ENCODE measurements around the gene GGACT. TPM values are rescaled to one million over a fixed set of nuclear protein-coding genes. Genes with fewer than 3 reads are reported as not detected.

The GGACT gene
- polyA plus RNA-seq, 3 donors: 1.7 to 8.3 (median 6.5) TPM

GRCh38 chr13:100549316-100549715 is 39.3 kb downstream of the GGACT start:
- Histone ChIP-seq H3K9ac (ENCODE audit: insufficient read depth, low read length, poor library complexity, severe bottlenecking) (no peak overlapping the region), H3K27ac (ENCODE audit: low read depth in 1 of 2, low read length in 2 of 2) (no peak overlapping the region), H3K4me3 (replicated peaks in 1 of 3; ENCODE audit: low read depth in 2 of 3, low read length in 3 of 3) (no peak overlapping the region), H3K9me3 (replicated peaks in 1 of 2; ENCODE audit: control insufficient read depth in 1 of 2, insufficient read depth in 1 of 2, low read length in 2 of 2) (no peaks in the 10 kb centered on the region), H3K79me2 (ENCODE audit: insufficient read depth, low read length) (no peaks in the 10 kb centered on the region), H3K27me3 (ENCODE audit: control insufficient read depth in 2 of 2, insufficient read depth in 2 of 2, low read length in 2 of 2) (no peaks in the 10 kb centered on the region), H2AFZ (ENCODE audit: insufficient read depth, low read depth, low read length, poor library complexity, severe bottlenecking) (no peak overlapping the region), H4K20me1 (ENCODE audit: insufficient read depth, low read length) (no peaks in the 10 kb centered on the region), H3K4me2 (replicated peaks; ENCODE audit: extremely low read depth, low read length, poor library complexity, severe bottlenecking) (no peak overlapping the region), H3K4me1 (ENCODE audit: control insufficient read depth in 1 of 2, insufficient read depth in 2 of 2, low read length in 2 of 2) (no peaks in the 10 kb centered on the region), H3K36me3 (replicated peaks in 1 of 2; ENCODE audit: control insufficient read depth in 1 of 2, insufficient read depth in 2 of 2, low read length in 2 of 2) (no peaks in the 10 kb centered on the region)
- H3K9me3 Mint-ChIP-seq: peaks cover 0 to 1% (median 0%) of the 10 kb centered on the region in 7 donors
- intact Hi-C loops (cut with micrococcal nuclease): loop anchor here in 1 of 2 donors (10.0 kb wide), 1 partner anchor 895 kb away; no protein-coding TSS in a partner anchor
- no peak for DNase-seq
- no peak overlapping the region for H3K4me3 Mint-ChIP-seq
- H3K4me1 Mint-ChIP-seq: no peaks in the 10 kb centered on the region
- peaks cover 1 to 3% (median 2%) of the 10 kb centered on the region in 3 donors for H3K27me3 Mint-ChIP-seq (ENCODE audit: low read depth in 3 of 3)
- TF ChIP-seq CTCF (IDR thresholded peaks at IDR 0.05): no peak
- H3K27ac Mint-ChIP-seq: no peak overlapping the region
- no peaks in the 10 kb centered on the region for H3K36me3 Mint-ChIP-seq
- 98% methylated on average over 6 of the region's 9 CpGs for WGBS (ENCODE audit: insufficient coverage)

- no peak for DNase-seq
- Histone ChIP-seq H3K4me3 (replicated peaks in 1 of 3; ENCODE audit: low read depth in 2 of 3, low read length in 3 of 3) (no peak overlapping the region), H4K20me1 (ENCODE audit: insufficient read depth, low read length) (no peaks in the 10 kb centered on the region), H2AFZ (ENCODE audit: insufficient read depth, low read depth, low read length, poor library complexity, severe bottlenecking) (no peak overlapping the region), H3K79me2 (ENCODE audit: insufficient read depth, low read length) (no peaks in the 10 kb centered on the region), H3K36me3 (replicated peaks in 1 of 2; ENCODE audit: control insufficient read depth in 1 of 2, insufficient read depth in 2 of 2, low read length in 2 of 2) (no peaks in the 10 kb centered on the region), H3K4me1 (ENCODE audit: control insufficient read depth in 1 of 2, insufficient read depth in 2 of 2, low read length in 2 of 2) (no peaks in the 10 kb centered on the region), H3K9ac (ENCODE audit: insufficient read depth, low read length, poor library complexity, severe bottlenecking) (no peak overlapping the region), H3K27ac (ENCODE audit: low read depth in 1 of 2, low read length in 2 of 2) (no peak overlapping the region), H3K9me3 (replicated peaks in 1 of 2; ENCODE audit: control insufficient read depth in 1 of 2, insufficient read depth in 1 of 2, low read length in 2 of 2) (no peaks in the 10 kb centered on the region), H3K4me2 (replicated peaks; ENCODE audit: extremely low read depth, low read length, poor library complexity, severe bottlenecking) (no peak overlapping the region), H3K27me3 (ENCODE audit: control insufficient read depth in 2 of 2, insufficient read depth in 2 of 2, low read length in 2 of 2) (no peaks in the 10 kb centered on the region)
- peak overlapping the region in 1 of 7 donors; percentile 33 for H3K27ac Mint-ChIP-seq
- WGBS (ENCODE audit: insufficient coverage): 94% methylated on average over 9 of the region's 9 CpGs
- peaks cover 0 to 1% (median 0%) of the 10 kb centered on the region in 7 donors for H3K9me3 Mint-ChIP-seq
- intact Hi-C loops (cut with micrococcal nuclease): loop anchor here in 1 of 2 donors (10.0 kb wide), 1 partner anchor 893 kb away; no protein-coding TSS in a partner anchor
- H3K27me3 Mint-ChIP-seq (ENCODE audit: low read depth in 3 of 3): peaks cover 1 to 3% (median 2%) of the 10 kb centered on the region in 3 donors
- no peak for TF ChIP-seq CTCF (IDR thresholded peaks at IDR 0.05)
- H3K36me3 Mint-ChIP-seq: no peaks in the 10 kb centered on the region
- no peak overlapping the region for H3K4me3 Mint-ChIP-seq
- peaks cover 1% of the 10 kb centered on the region for H3K4me1 Mint-ChIP-seq
Measured at GRCh38 chr13:100547791-100548201, 40.8 kb downstream of the GGACT start.

Data from CD14-positive monocyte (primary cell).